Naive thymus-derived CD4-positive, alpha-beta T cell (primary cell): Measurements from ENCODE around the gene LAGE3. TPM values are rescaled to one million over a fixed set of nuclear protein-coding genes. Genes with fewer than 3 reads are reported as not detected.

ENCODE experiments used
- ATAC-seq: fragments of 150-1000 bp; cut with Tn5 transposase; 2 replicates; pipeline ENCODE4 v1.10.0; 2021; ENCODE audit warnings: mild to moderate bottlenecking, moderate library complexity
- CTCF ChIA-PET: fragments of 350-600 bp; sonication (Branson Sonifier 250); formaldehyde crosslinking; loops from one replicate; lab custom pipeline; 2021; ENCODE audit warnings: antibody characterized with exemption; lab: Charles Lee
- POLR2A ChIA-PET: fragments of 350-600 bp; sonication (Branson Sonifier 250); formaldehyde crosslinking; loops from one replicate; lab custom pipeline; 2021; ENCODE audit warnings: antibody characterized with exemption, inconsistent platforms; lab: Charles Lee
- DNase-seq, 9 donors: peaks; one replicate each; pipeline versions ENCODE4 v3.0.0 to v3.0.0-alpha.2; 2020 to 2022; ENCODE audit warnings: mixed read lengths in 1 of 9
- H3K27ac ChIP-seq: one replicate; pipeline ENCODE4 v1.7.0; 2013; ENCODE audit warnings: mild to moderate bottlenecking, low read depth, low read length, moderate library complexity
- H3K27me3 ChIP-seq, 2 donors: one replicate each; pipeline ENCODE4 v1.7.0; 2013; ENCODE audit warnings: low read length in 2 of 2, mild to moderate bottlenecking in 2 of 2, moderate library complexity in 2 of 2; ENCODE audit not compliant: control insufficient read depth in 2 of 2, insufficient read depth in 2 of 2
- H3K36me3 ChIP-seq, 3 experiments: 1 replicate in 2 of 3; 2 replicates in 1 of 3; pipeline ENCODE4 v1.7.0; 2013; ENCODE audit warnings: low read length in 3 of 3, mild to moderate bottlenecking in 3 of 3, moderate library complexity in 1 of 3; ENCODE audit not compliant: insufficient read depth in 3 of 3, control insufficient read depth in 2 of 3
- H3K4me1 ChIP-seq, 2 donors: one replicate each; pipeline ENCODE4 v1.7.0; 2013; ENCODE audit warnings: low read length in 2 of 2, mild to moderate bottlenecking in 2 of 2, moderate library complexity in 1 of 2; ENCODE audit not compliant: control insufficient read depth in 2 of 2, insufficient read depth in 2 of 2
- H3K4me3 ChIP-seq: 2 replicates; pipeline ENCODE4 v1.7.0; 2013; ENCODE audit warnings: mild to moderate bottlenecking, low read length
- H3K9me3 ChIP-seq, 3 experiments: 1 replicate in 2 of 3; 2 replicates in 1 of 3; pipeline ENCODE4 v1.7.0; 2013; ENCODE audit warnings: low read length in 3 of 3; ENCODE audit not compliant: control insufficient read depth in 2 of 3
- H3K27ac Mint-ChIP-seq, 9 donors: one replicate each; pipeline ENCODE4 v1.8.0; 2020 to 2022; ENCODE audit warnings: mixed read lengths in 9 of 9, mild to moderate bottlenecking in 8 of 9, moderate library complexity in 5 of 9, inconsistent platforms in 2 of 9
- H3K27me3 Mint-ChIP-seq, 5 donors: one replicate each; pipeline ENCODE4 v1.8.0; 2021 to 2022; ENCODE audit warnings: mixed read lengths in 5 of 5, mild to moderate bottlenecking in 1 of 5
- H3K36me3 Mint-ChIP-seq, 5 donors: one replicate each; pipeline ENCODE4 v1.8.0; 2020 to 2022; ENCODE audit warnings: mixed read lengths in 5 of 5, mild to moderate bottlenecking in 3 of 5, inconsistent platforms in 1 of 5
- H3K4me1 Mint-ChIP-seq, 7 donors: one replicate each; pipeline ENCODE4 v1.8.0; 2020 to 2022; ENCODE audit warnings: mixed read lengths in 7 of 7, mild to moderate bottlenecking in 3 of 7, inconsistent platforms in 1 of 7
- H3K4me3 Mint-ChIP-seq, 10 donors: one replicate each; pipeline ENCODE4 v1.8.0; 2020 to 2022; ENCODE audit warnings: mild to moderate bottlenecking in 10 of 10, mixed read lengths in 10 of 10, moderate library complexity in 6 of 10, inconsistent platforms in 2 of 10
- H3K9me3 Mint-ChIP-seq, 11 donors: one replicate each; pipeline ENCODE4 v1.8.0; 2020 to 2022; ENCODE audit warnings: mixed read lengths in 11 of 11, mild to moderate bottlenecking in 4 of 11, inconsistent platforms in 1 of 11, moderate library complexity in 1 of 11
- intact Hi-C, 2 donors: fragments of 100-400 bp; cut with micrococcal nuclease; formaldehyde crosslinking; loops; one replicate each; pipeline ENCODE4 v1.15.1; 2023
- polyA plus RNA-seq, 2 donors: library from polyadenylated mRNA; unstranded; fragments of 300-500 nt; fragmentation: Illumina TruSeq; gene quantifications; one replicate each; pipeline ENCODE4 v1.2.3, GENCODE V29; 2021
- total RNA-seq, 6 experiments: library from RNA in 5 of 6; stranded (reverse) in 5 of 6; gene quantifications; 1 replicate in 5 of 6; 2 replicates in 1 of 6; pipeline ENCODE4 v1.2.3 and lab custom pipeline; 2021 to 2026

LAGE3 gene
- total and polyA plus RNA-seq, 7 experiments from 2014 or later: 11.6 to 85.1 (median 21.2) TPM

- POLR2A ChIA-PET: interaction anchor here (3.1 kb wide), 1 partner anchor 41 kb away, joined by 17 read pairs; the partner anchor contains the start of gene RPL10
Observed at GRCh38 chrX:154439841-154440240, 39.2 kb downstream of the LAGE3 start.

GRCh38 chrX:154437971-154438893 lies 40.8 kb downstream of the LAGE3 start:
- no peak for DNase-seq
- Mint-ChIP-seq H3K27ac (peak overlapping the region; percentile 61 to 93 (median 84)), H3K27me3 (no peaks in the 10 kb centered on the region), H3K4me1 (peaks cover 0 to 40% (median 18%) of the 10 kb centered on the region in 7 donors), H3K4me3 (peak overlapping the region; percentile 75 to 90 (median 86)), H3K9me3 (peaks cover 0 to 5% (median 0%) of the 10 kb centered on the region in 11 donors), H3K36me3 (peaks cover 0 to 3% (median 0%) of the 10 kb centered on the region in 5 donors)
- Histone ChIP-seq H3K4me1 (peaks cover 0 to 1% of the 10 kb centered on the region in 2 donors), H3K36me3 (peaks cover 0 to 26% (median 0%) of the 10 kb centered on the region in 3 experiments), H3K27ac (peak overlapping the region; percentile 74), H3K4me3 (peak overlapping the region; percentile 30), H3K27me3 (no peaks in the 10 kb centered on the region), H3K9me3 (no peaks in the 10 kb centered on the region)
- CTCF ChIA-PET: no interaction called here
- intact Hi-C loops: loop anchor here (2.0 to 5.0 kb wide), 5 partner anchors 21 to 79 kb away; partner anchors contain the start of genes FAM3A (in 1 of the 2), LAGE3 (in 1 of the 2), PLXNA3 (in 1 of the 2) and RPL10 (in 1 of the 2)
- POLR2A ChIA-PET: interaction anchor here (0.5 to 1.4 kb wide), 5 partner anchors 9 to 71 kb away, joined by 3 to 7 read pairs (median 3); partner anchors contain the start of genes ATP6AP1 and RPL10
- ATAC-seq: no peak

More at GRCh38 chrX:154439841-154440240, 39.2 kb downstream of the LAGE3 start:
- peak overlapping the region in 3 of 9 donors; percentile 19 to 43 (median 34) for H3K27ac Mint-ChIP-seq
- H3K4me3 Mint-ChIP-seq: no peak overlapping the region
- intact Hi-C loops: loop anchor here in 1 of 2 donors (5.0 kb wide), 2 partner anchors 37 to 43 kb away; partner anchors contain the start of genes LAGE3 and RPL10
- H3K4me1 Mint-ChIP-seq: peaks cover 0 to 45% (median 20%) of the 10 kb centered on the region in 7 donors
- DNase-seq (no peak), ATAC-seq (no peak)
- H3K36me3 Mint-ChIP-seq: peaks cover 0 to 3% (median 0%) of the 10 kb centered on the region in 5 donors
- CTCF ChIA-PET: no interaction called here
- H3K9me3 ChIP-seq: no peaks in the 10 kb centered on the region
- peaks cover 2 to 10% of the 10 kb centered on the region in 2 donors for H3K4me1 ChIP-seq
- H3K27me3 Mint-ChIP-seq: no peaks in the 10 kb centered on the region
- H3K9me3 Mint-ChIP-seq: peaks cover 0 to 4% (median 0%) of the 10 kb centered on the region in 11 donors
- peaks cover 0 to 14% (median 0%) of the 10 kb centered on the region in 3 experiments for H3K36me3 ChIP-seq
- no peak overlapping the region for H3K27ac ChIP-seq
- no peak overlapping the region for H3K4me3 ChIP-seq
- H3K27me3 ChIP-seq: no peaks in the 10 kb centered on the region

DNA sequence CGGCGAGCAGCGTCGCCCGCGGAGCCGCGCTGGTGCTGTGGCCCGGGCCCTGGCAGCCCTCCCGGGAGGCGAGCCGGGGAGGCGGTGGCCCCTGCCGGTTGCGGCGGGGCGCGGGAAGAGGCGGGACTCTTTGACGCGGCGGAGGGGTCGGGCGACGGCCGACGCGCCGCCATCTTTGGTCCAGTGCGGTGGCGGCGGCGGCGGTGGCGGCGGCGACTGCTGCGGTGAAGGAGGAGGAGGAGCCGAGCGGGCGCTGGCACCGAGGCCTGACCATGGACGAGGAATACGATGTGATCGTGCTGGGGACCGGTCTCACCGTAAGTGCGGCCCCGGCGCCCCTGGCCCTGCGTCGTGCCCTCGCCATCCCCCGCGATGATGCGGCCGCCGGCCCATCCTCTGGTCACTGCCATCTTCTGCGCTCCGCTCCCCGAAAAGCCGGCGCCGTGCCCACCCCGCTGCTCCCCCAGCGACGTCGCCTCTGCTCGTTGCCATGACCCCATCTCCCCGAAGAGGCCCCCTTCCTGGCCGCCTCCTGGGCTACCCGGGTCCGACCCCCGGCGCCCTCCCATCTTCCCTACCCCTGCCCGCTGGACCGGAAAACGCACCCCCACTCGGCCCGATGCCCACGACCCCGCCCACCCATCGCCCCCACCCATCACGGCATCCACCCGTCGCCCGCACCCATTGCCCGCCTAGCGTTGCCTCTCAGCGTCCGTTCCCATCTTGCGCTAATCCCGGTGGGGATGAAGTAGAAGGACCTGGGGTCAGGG lies 41.9 kb downstream of the LAGE3 start, which contains the start of gene GDI1:
Gene GDI1 (plus strand): TSS at position 172 of the 770 bp plus-strand sequence. CDS start 101 bp downstream, at position 273.
- no peaks in the 10 kb centered on the region for H3K27me3 ChIP-seq
- DNase-seq (peak; percentile 39 to 72 (median 62)), ATAC-seq (peak; percentile 82)
- H3K36me3 Mint-ChIP-seq: peaks cover 0 to 3% (median 0%) of the 10 kb centered on the region in 5 donors
- H3K4me1 ChIP-seq: no peaks in the 10 kb centered on the region
- H3K9me3 ChIP-seq: no peaks in the 10 kb centered on the region
- intact Hi-C loops: loop anchor here (1.0 to 5.0 kb wide), 7 partner anchors 9 to 80 kb away; partner anchors contain the start of genes ATP6AP1 (in 2 of the 2), FAM3A (in 1 of the 2), LAGE3 (in 1 of the 2) and PLXNA3 (in 1 of the 2)
- peak within 1 kb of the TSS; percentile 48 for H3K4me3 ChIP-seq
- H3K4me3 Mint-ChIP-seq: peak within 1 kb of the TSS; percentile 75 to 90 (median 86)
- H3K27ac ChIP-seq: peak within 1 kb of the TSS; percentile 85
- H3K27me3 Mint-ChIP-seq: no peaks in the 10 kb centered on the region
- H3K27ac Mint-ChIP-seq: peak within 1 kb of the TSS; percentile 82 to 97 (median 91)
- peaks cover 0 to 5% (median 0%) of the 10 kb centered on the region in 11 donors for H3K9me3 Mint-ChIP-seq
- peaks cover 0 to 30% (median 0%) of the 10 kb centered on the region in 3 experiments for H3K36me3 ChIP-seq
- POLR2A ChIA-PET: interaction anchor here (1.1 to 2.0 kb wide), 2 partner anchors 39 to 78 kb away, joined by 3 to 9 read pairs; partner anchors contain the start of gene RPL10
- H3K4me1 Mint-ChIP-seq: peaks cover 0 to 36% (median 17%) of the 10 kb centered on the region in 7 donors
- CTCF ChIA-PET: no interaction called here

GRCh38 chrX:154436374-154436982 lies 42.6 kb downstream of the LAGE3 start:
- H3K9me3 Mint-ChIP-seq: peaks cover 0 to 5% (median 0%) of the 10 kb centered on the region in 11 donors
- H3K36me3 Mint-ChIP-seq: peaks cover 0 to 3% (median 0%) of the 10 kb centered on the region in 5 donors
- ChIA-PET POLR2A (interaction anchor here (0.5 to 2.0 kb wide), 6 partner anchors 22 to 78 kb away, joined by 3 to 9 read pairs (median 3); partner anchors contain the start of gene RPL10), CTCF (no interaction called here)
- no peaks in the 10 kb centered on the region for H3K27me3 ChIP-seq
- DNase-seq (peak in 4 of 9 donors; percentile 30 to 61 (median 50)), ATAC-seq (peak; percentile 88)
- peak overlapping the region; percentile 85 for H3K27ac ChIP-seq
- no peaks in the 10 kb centered on the region for H3K27me3 Mint-ChIP-seq
- H3K4me3 ChIP-seq: peak overlapping the region; percentile 46
- peaks cover 0 to 32% (median 12%) of the 10 kb centered on the region in 7 donors for H3K4me1 Mint-ChIP-seq
- no peaks in the 10 kb centered on the region for H3K9me3 ChIP-seq
- peaks cover 0 to 29% (median 0%) of the 10 kb centered on the region in 3 experiments for H3K36me3 ChIP-seq
- intact Hi-C loops: loop anchor here (1.0 to 5.0 kb wide), 7 partner anchors 8 to 80 kb away; partner anchors contain the start of genes ATP6AP1 (in 2 of the 2), FAM3A (in 1 of the 2), LAGE3 (in 1 of the 2) and PLXNA3 (in 1 of the 2)
- H3K27ac Mint-ChIP-seq: peak overlapping the region; percentile 51 to 97 (median 91)
- no peaks in the 10 kb centered on the region for H3K4me1 ChIP-seq
- peak overlapping the region; percentile 66 to 88 (median 80) for H3K4me3 Mint-ChIP-seq

GRCh38 chrX:154435171-154435733 lies 43.8 kb downstream of the LAGE3 start:
- ChIA-PET POLR2A (interaction anchor here (1.0 to 2.0 kb wide), 6 partner anchors 10 to 52 kb away, joined by 3 to 9 read pairs (median 4); partner anchors contain the start of gene RPL10), CTCF (no interaction called here)
- no peaks in the 10 kb centered on the region for H3K4me1 ChIP-seq
- H3K9me3 ChIP-seq: no peaks in the 10 kb centered on the region
- H3K36me3 ChIP-seq: peaks cover 0 to 28% (median 0%) of the 10 kb centered on the region in 3 experiments
- H3K27me3 ChIP-seq: no peaks in the 10 kb centered on the region
- H3K36me3 Mint-ChIP-seq: peaks cover 0 to 8% (median 0%) of the 10 kb centered on the region in 5 donors
- intact Hi-C loops: loop anchor here in 1 of 2 donors (5.0 kb wide), 1 partner anchor 38 kb away; the partner anchor contains the start of gene RPL10
- H3K9me3 Mint-ChIP-seq: peaks cover 0 to 5% (median 0%) of the 10 kb centered on the region in 11 donors
- no peaks in the 10 kb centered on the region for H3K27me3 Mint-ChIP-seq
- H3K27ac Mint-ChIP-seq: peak overlapping the region in 3 of 9 donors; percentile 3 to 91 (median 22)
- ATAC-seq (no peak), DNase-seq (no peak)
- H3K4me1 Mint-ChIP-seq: peaks cover 7 to 28% (median 17%) of the 10 kb centered on the region in 7 donors
- peak overlapping the region; percentile 85 for H3K27ac ChIP-seq
- no peak overlapping the region for H3K4me3 Mint-ChIP-seq
- no peak overlapping the region for H3K4me3 ChIP-seq
